ENCODE results near the gene DIP2C. TPM values are rescaled to one million over a fixed set of nuclear protein-coding genes. Genes with fewer than 3 reads are reported as not detected.

The DIP2C gene
- total RNA-seq, 1 experiment from 2014 or later = 11.4 TPM

DNA sequence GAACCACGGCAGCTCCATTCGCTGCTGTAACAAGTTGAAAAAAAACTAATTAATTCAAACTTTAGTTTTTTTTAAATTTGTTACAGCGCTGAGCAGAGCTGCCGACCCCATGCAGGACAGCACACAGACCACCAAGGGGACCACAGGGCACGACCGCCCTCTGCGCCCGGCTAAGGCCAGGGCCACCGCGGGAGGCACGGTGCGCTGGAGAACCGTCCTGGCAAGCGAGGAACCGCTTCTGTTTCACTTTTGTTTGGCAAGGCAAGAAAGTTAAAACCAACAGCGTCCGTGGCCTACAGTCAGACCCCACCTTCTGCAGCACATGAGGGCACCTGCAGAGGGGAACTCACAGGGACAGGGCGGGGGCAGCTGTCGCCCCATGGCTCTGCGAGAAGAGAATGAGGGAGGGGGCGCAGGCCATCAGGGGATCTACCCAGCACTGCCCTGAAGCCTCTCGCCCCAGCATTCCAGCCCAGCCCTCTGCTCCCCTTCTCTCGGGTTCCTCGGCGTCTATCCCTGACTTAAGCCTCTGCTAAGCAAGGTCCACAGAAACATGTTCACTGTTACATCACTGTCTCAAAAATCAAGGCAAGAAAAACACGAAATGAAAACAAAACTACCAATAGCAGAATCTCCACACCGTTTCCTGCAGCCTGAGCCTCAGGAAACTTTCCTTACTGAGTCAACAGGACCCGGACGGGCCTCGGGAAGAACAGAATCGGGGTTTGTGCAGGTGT, 204.4 kb downstream of the DIP2C start:
- no peak overlapping the region for H3K4me3 ChIP-seq (ENCODE audit: low read depth, low read length)
- TF ChIP-seq, protein P1, sequence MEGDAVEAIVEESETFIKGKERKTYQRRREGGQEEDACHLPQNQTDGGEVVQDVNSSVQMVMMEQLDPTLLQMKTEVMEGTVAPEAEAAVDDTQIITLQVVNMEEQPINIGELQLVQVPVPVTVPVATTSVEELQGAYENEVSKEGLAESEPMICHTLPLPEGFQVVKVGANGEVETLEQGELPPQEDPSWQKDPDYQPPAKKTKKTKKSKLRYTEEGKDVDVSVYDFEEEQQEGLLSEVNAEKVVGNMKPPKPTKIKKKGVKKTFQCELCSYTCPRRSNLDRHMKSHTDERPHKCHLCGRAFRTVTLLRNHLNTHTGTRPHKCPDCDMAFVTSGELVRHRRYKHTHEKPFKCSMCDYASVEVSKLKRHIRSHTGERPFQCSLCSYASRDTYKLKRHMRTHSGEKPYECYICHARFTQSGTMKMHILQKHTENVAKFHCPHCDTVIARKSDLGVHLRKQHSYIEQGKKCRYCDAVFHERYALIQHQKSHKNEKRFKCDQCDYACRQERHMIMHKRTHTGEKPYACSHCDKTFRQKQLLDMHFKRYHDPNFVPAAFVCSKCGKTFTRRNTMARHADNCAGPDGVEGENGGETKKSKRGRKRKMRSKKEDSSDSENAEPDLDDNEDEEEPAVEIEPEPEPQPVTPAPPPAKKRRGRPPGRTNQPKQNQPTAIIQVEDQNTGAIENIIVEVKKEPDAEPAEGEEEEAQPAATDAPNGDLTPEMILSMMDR (IDR thresholded peaks at IDR 0.05; ENCODE audit: insufficient read depth in 1 of 2, low read depth in 1 of 2, low read length in 1 of 2, severe bottlenecking in 1 of 2, unreplicated experiment in 1 of 2) = no peak
- no peaks in the 10 kb centered on the region for H3K4me1 ChIP-seq
- no peaks in the 10 kb centered on the region for H3K4me1 Mint-ChIP-seq (ENCODE audit: low read depth, unreplicated experiment)
- H3K9me3 ChIP-seq = no peaks in the 10 kb centered on the region
- DNase-seq = no peak
- no peak overlapping the region for H3K27ac Mint-ChIP-seq (ENCODE audit: unreplicated experiment)
- H3K9me3 Mint-ChIP-seq (ENCODE audit: unreplicated experiment) = no peaks in the 10 kb centered on the region
- H3K36me3 ChIP-seq (ENCODE audit: control insufficient read depth, insufficient read depth, low read length) = no peaks in the 10 kb centered on the region
- CTCF ChIA-PET = no interaction called here
- no TSS peak for BruUV-seq (replicated peaks)
- H3K27me3 ChIP-seq (replicated peaks; ENCODE audit: control insufficient read depth, insufficient read depth, low read length) = no peaks in the 10 kb centered on the region
- POLR2A ChIA-PET = no interaction called here
- H3K36me3 Mint-ChIP-seq (ENCODE audit: insufficient read depth, unreplicated experiment) = no peaks in the 10 kb centered on the region
- intact Hi-C loops (cut with micrococcal nuclease; ENCODE audit: unreplicated experiment) = no loop called here
- no peak overlapping the region for H3K4me3 Mint-ChIP-seq (ENCODE audit: unreplicated experiment)
- H3K27me3 Mint-ChIP-seq (ENCODE audit: insufficient read depth, unreplicated experiment) = no peaks in the 10 kb centered on the region

DNA sequence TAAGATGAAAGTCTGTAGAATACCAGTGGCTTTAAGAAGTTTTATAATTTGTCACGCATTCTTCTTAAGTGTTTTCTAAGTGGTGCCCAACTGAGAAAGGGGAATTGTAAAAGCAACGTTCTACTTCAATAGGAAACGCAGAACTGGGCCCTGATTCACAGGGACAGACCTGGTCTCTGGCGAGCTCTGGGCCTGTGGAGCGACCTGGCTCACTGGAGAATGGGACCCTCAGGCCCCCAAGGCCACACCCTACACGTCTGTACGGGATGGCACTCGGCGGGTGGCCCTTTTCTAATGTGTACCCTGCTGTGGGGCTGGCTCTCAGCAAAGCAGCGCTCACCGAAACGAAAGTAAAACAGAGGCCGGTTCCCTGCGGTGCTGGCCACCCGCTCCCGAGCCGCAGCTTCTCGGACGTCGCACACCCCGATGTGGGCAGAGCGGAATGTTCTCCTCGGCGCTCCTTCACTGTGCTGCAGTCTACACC, 205.0 kb downstream of the DIP2C start:
- TF ChIP-seq, protein P1 (IDR thresholded peaks at IDR 0.05; ENCODE audit: insufficient read depth in 1 of 2, low read depth in 1 of 2, low read length in 1 of 2, severe bottlenecking in 1 of 2, unreplicated experiment in 1 of 2) = no peak
- no peaks in the 10 kb centered on the region for H3K36me3 Mint-ChIP-seq (ENCODE audit: insufficient read depth, unreplicated experiment)
- no peak overlapping the region for H3K4me3 Mint-ChIP-seq (ENCODE audit: unreplicated experiment)
- Histone ChIP-seq H3K9me3 (no peaks in the 10 kb centered on the region), H3K36me3 (ENCODE audit: control insufficient read depth, insufficient read depth, low read length) (no peaks in the 10 kb centered on the region), H3K4me3 (ENCODE audit: low read depth, low read length) (no peak overlapping the region), H3K27me3 (replicated peaks; ENCODE audit: control insufficient read depth, insufficient read depth, low read length) (no peaks in the 10 kb centered on the region), H3K4me1 (no peaks in the 10 kb centered on the region)
- no peaks in the 10 kb centered on the region for H3K4me1 Mint-ChIP-seq (ENCODE audit: low read depth, unreplicated experiment)
- H3K27ac Mint-ChIP-seq (ENCODE audit: unreplicated experiment) = no peak overlapping the region
- no TSS peak for BruUV-seq (replicated peaks)
- CTCF ChIA-PET = no interaction called here
- no peaks in the 10 kb centered on the region for H3K27me3 Mint-ChIP-seq (ENCODE audit: insufficient read depth, unreplicated experiment)
- intact Hi-C loops (cut with micrococcal nuclease; ENCODE audit: unreplicated experiment) = no loop called here
- no peak for DNase-seq
- H3K9me3 Mint-ChIP-seq (ENCODE audit: unreplicated experiment) = no peaks in the 10 kb centered on the region
- POLR2A ChIA-PET = no interaction called here

DNA sequence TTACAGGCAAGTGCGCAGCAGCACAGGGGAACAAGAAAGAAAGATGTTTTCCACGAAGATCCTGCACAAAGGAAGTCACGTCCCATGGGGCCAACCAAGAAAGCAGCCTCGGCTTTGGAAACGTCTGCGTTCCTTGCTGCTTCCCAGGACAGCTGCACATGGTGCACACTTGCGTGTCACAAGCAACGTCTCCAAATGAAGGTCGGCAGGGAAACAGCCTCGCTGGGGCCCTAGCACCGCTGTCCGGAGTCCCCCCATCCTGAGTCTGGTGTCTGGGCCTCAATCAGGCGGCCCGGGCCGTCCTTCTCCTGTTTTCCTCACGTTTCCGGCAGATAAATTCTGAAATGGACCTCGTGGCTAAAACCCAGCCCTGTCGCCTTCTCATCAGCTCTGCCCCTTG, 206.2 kb downstream of the DIP2C start:
- Mint-ChIP-seq H3K4me3 (ENCODE audit: unreplicated experiment) (no peak overlapping the region), H3K27me3 (ENCODE audit: insufficient read depth, unreplicated experiment) (no peaks in the 10 kb centered on the region), H3K36me3 (ENCODE audit: insufficient read depth, unreplicated experiment) (peaks cover 7% of the 10 kb centered on the region), H3K4me1 (ENCODE audit: low read depth, unreplicated experiment) (no peaks in the 10 kb centered on the region), H3K9me3 (ENCODE audit: unreplicated experiment) (peaks cover 8% of the 10 kb centered on the region), H3K27ac (ENCODE audit: unreplicated experiment) (no peak overlapping the region)
- TF ChIP-seq, protein P1 (IDR thresholded peaks at IDR 0.05; ENCODE audit: insufficient read depth in 1 of 2, low read depth in 1 of 2, low read length in 1 of 2, severe bottlenecking in 1 of 2, unreplicated experiment in 1 of 2) = no peak
- H3K4me3 ChIP-seq (ENCODE audit: low read depth, low read length) = no peak overlapping the region
- no peaks in the 10 kb centered on the region for H3K9me3 ChIP-seq
- intact Hi-C loops (cut with micrococcal nuclease; ENCODE audit: unreplicated experiment) = no loop called here
- no peaks in the 10 kb centered on the region for H3K36me3 ChIP-seq (ENCODE audit: control insufficient read depth, insufficient read depth, low read length)
- no peaks in the 10 kb centered on the region for H3K4me1 ChIP-seq
- CTCF ChIA-PET = no interaction called here
- no TSS peak for BruUV-seq (replicated peaks)
- DNase-seq = no peak
- H3K27me3 ChIP-seq (replicated peaks; ENCODE audit: control insufficient read depth, insufficient read depth, low read length) = no peaks in the 10 kb centered on the region
- POLR2A ChIA-PET = no interaction called here
